GM21423 (cell line): ENCODE measurements around the gene ZNF835.
A peak's percentile ranks its signal among the peaks of the same experiment; 100 is the strongest.
"Not testable (repeated sequence)": the region's sequence is repeated elsewhere in the genome, so short reads cannot be mapped to it uniquely, and the experiment has no call there.

Source experiments
- ATAC-seq: cut with Tn5 transposase; IDR thresholded peaks from one replicate; pipeline ENCODE4 v1.9.1; 2021; ENCODE audit warnings: mild to moderate bottlenecking, moderate library complexity; ENCODE audit not compliant: unreplicated experiment

The ZNF835 gene

GRCh38 chr19:56671613-56671994 lies at the start of gene ZNF835:
Gene ZNF835 (minus strand): TSS chr19:56671757. CDS start chr19:56665198, 6,559 bp downstream.
- peak; percentile 56 for ATAC-seq

- ATAC-seq: no peak
Observed at GRCh38 chr19:56720281-56720680, 48.7 kb upstream of the ZNF835 start.

GRCh38 chr19:56718231-56718630 lies 46.7 kb upstream of the ZNF835 start:
- ATAC-seq: no peak

- ATAC-seq: no peak
Observed at GRCh38 chr19:56712611-56713276, 41.2 kb upstream of the ZNF835 start.

DNA sequence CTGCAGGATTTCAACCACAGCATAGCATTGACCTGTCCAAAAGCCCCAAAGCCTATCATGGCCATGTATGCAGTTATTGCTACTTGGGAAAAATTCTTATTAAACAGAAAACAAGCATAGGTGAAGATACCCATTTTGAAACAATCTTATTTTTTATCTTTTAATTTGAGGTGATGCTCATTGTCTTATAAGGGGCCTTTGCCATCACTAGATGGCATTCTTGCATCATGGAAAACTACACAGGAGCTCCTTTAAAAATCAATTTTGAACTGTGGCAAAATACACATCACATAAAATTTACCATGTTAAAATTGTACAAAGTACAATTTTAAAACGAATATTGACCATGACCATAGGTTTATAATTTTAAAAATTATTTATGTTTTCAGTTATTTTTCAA lies 38.9 kb upstream of the ZNF835 start:
- ATAC-seq: no peak

- no peak for ATAC-seq
Observed at GRCh38 chr19:56707821-56708220, 36.3 kb upstream of the ZNF835 start.

- no peak for ATAC-seq
Observed at GRCh38 chr19:56705939-56706338, 34.4 kb upstream of the ZNF835 start.

- no peak for ATAC-seq
Observed at GRCh38 chr19:56701895-56702294, 30.3 kb upstream of the ZNF835 start.

GRCh38 chr19:56699552-56699951 lies 28.0 kb upstream of the ZNF835 start:
- ATAC-seq: no peak

- ATAC-seq: no peak
Observed at GRCh38 chr19:56692206-56692895, 20.8 kb upstream of the ZNF835 start.

DNA sequence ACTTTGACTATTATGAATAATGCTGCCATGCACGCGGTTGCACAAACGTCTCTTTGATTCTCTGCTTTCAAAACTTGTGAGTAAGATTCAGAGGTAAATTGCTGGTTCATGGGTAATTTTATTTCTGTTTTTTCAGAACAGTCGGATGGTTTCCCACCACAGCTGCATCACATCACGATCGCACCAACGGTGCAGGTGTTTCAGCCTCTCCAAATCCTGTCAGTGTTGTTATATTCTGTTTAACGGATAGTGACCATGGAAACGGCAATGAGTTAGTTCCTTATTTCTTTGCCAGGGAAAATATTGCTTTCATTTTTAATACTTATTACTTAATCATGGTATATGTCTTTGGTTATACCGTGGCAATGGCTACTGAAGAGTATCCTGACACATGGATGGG lies 19.1 kb upstream of the ZNF835 start:
- no peak for ATAC-seq

DNA sequence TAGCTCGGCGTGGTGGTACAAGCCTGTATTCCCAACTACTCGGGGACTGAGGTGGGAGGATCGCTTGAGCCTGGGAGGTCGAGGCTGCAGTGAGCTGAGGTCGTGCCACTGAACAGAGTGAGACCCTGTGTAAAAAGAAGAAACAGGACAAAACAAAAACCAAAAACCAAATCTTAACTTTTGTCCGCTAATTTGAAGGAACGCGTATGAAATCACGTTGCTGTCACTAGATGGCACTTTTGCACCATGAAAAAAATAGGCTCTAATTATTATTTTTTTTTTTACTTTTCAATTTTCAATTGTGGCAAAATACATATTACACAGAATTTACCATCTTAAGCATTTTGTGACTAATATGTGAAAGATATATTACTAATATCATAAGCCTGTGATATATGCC lies 17.6 kb upstream of the ZNF835 start:
- ATAC-seq: no peak

DNA sequence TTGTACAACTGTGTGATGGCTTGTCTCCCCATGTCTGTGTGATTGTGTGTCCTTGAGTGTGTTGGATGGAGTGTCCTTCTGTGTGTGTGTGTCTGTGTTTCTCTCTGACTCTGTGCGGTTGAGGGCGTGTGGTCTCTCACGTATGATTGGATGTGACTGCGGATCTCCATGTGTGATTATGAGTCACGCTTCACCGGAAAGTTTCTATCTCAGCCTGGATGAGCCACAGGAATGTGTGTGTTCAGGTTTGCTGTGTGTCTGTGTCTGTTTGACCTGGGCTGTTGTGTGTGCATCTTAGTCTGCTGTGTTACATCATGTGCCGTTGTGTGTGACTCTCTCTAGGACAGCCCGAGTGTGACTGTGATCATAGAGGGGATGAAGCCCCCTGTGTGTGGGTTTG lies 15.5 kb upstream of the ZNF835 start:
- ATAC-seq: no peak

DNA sequence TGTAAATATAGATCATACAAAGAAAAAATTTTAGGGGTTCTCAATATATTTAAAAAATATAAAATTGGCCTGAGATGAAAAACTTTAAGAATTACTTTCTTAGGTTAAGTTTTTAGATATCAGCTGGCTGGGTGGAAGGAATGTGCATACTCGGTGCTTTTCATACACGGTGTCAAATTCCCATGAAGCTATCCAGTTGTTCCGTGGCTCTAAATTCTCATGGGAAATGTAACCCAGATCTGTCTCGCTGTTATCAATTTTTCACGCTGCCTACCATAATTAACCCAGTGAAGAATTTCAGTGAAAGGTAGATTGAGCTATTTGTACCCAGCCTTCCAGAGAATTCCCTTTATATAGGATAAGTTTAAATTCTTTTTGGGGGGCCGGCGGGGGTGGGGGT lies 11.6 kb upstream of the ZNF835 start:
- no peak for ATAC-seq

GRCh38 chr19:56681702-56682101 lies 10.1 kb upstream of the ZNF835 start:
- no peak for ATAC-seq

GRCh38 chr19:56678205-56678604 lies 6.6 kb upstream of the ZNF835 start:
- no peak for ATAC-seq

- ATAC-seq: not testable (repeated sequence)
Observed at GRCh38 chr19:56672610-56673009, 1.1 kb upstream of the ZNF835 start.

DNA sequence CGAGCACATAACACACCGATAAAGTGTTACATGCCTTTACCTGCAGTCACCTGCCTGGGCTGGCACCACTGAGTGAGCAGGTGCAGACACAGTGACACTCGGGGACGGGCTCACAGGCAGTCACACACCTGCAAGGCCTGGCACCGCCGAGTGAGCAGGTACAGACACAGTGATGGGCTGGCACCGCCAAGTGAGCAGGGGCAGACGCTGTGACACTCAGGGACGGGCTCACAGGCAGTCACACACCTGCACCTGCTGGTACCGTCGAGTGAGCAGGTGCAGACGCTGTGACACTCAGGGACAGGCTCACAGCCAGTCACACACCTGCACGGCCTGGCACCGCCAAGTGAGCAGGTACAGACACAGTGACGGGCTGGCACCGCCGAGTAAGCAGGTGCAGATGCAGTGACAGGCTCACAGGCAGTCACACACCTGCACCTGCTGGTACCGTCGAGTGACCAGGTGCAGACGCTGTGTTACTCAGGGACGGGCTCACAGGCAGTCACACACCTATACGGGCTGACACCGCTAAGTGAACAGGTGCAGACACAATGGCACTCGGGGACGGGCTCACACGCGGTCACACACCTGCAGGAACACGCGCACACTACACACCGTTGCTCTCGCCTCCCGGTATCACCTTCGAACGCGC lies 470 bp downstream of the ZNF835 start:
- ATAC-seq: no peak

DNA sequence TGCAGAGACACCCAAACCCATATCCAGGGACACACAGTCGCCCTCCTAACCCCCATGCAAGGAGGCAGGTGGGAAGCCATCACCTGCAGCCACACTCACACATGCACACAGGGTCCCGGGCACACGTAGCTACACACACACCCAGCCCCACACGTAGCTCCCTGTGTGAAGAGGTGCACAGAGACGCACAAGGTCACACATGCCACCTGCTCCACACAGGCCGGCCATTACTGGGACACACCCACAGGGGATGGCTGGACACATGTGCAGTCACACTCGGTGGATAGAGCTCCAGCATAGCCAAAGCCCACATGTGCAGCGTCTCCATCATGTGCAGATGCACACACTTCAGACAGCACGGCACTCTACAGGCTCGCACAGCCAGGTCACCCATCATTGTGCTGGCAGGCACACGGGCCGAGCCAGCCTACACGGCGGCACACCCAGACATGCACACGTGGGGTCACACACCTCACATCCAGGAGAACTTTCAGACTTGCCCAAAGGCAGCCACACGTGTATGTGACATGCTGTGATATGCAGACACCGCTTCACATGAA lies 1.1 kb downstream of the ZNF835 start:
- ATAC-seq: no peak

DNA sequence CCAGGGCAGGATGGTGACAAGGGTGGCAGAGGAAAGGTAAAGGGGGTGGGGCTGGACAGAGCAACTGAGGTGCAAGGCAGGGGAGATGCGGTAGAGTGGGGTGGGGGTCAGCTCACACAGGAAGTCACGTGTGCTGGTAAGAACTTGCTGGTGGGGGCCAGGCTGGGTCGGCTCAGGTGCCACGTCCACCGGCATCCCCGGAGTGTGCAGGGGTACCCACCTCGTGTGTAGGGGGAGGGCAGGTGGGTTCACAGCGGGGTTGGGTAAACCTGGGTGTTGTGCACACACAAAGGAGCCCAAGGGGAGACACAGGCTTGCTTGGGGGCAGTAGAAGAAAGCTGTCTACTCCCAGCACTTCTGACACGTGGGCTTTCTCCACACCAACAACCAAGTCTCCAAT lies 2.9 kb downstream of the ZNF835 start:
- no peak for ATAC-seq

- ATAC-seq: no peak
Observed at GRCh38 chr19:56667311-56667870, 4.2 kb downstream of the ZNF835 start.

DNA sequence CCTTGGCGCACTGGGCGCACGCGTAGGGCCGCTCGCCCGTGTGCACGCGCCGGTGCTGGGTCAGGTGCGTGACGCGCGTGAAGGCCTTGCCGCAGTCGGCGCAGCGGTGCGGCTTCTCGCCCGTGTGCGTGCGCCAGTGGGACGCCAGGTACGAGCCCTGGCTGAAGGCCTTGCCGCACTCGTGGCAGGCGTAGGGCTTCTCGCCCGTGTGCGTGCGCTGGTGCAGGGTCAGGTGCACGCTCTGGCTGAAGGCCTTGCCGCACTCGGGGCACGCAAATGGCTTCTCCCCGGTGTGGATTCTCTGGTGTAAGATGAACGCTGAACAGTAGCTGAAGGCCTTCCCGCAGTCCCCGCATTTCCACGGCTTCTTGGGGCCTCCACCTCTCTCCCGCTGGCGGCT lies 7.0 kb downstream of the ZNF835 start:
- no peak for ATAC-seq
